ENCODE measurements around the gene PIP4P1. TPM values are rescaled to one million over a fixed set of nuclear protein-coding genes. Genes with fewer than 3 reads are reported as not detected.

Gene PIP4P1
- total and polyA plus RNA-seq, 10 of the 15 experiments (the other 5 are each of a cell fraction or from before 2014, with no cell fraction given): 19.1 to 47.4 (median 39.7) TPM

GRCh38 chr14:20427231-20428009, 33.8 kb downstream of the PIP4P1 start (continued):
- TF ChIP-seq, protein P1, sequence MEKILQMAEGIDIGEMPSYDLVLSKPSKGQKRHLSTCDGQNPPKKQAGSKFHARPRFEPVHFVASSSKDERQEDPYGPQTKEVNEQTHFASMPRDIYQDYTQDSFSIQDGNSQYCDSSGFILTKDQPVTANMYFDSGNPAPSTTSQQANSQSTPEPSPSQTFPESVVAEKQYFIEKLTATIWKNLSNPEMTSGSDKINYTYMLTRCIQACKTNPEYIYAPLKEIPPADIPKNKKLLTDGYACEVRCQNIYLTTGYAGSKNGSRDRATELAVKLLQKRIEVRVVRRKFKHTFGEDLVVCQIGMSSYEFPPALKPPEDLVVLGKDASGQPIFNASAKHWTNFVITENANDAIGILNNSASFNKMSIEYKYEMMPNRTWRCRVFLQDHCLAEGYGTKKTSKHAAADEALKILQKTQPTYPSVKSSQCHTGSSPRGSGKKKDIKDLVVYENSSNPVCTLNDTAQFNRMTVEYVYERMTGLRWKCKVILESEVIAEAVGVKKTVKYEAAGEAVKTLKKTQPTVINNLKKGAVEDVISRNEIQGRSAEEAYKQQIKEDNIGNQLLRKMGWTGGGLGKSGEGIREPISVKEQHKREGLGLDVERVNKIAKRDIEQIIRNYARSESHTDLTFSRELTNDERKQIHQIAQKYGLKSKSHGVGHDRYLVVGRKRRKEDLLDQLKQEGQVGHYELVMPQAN (conservative IDR thresholded peaks at IDR 0.05): no peak
- peak; percentile 66 for TF ChIP-seq JUNB (IDR thresholded peaks at IDR 0.05)
- TF ChIP-seq ZZZ3 (IDR thresholded peaks at IDR 0.05; ENCODE audit: control insufficient read depth, insufficient read length, low read depth): no peak
- TF ChIP-seq CHD1 (IDR thresholded peaks at IDR 0.05; ENCODE audit: low read depth, low read length): no peak
- TF ChIP-seq HDAC2 (IDR thresholded peaks at IDR 0.05): no peak
- TF ChIP-seq, protein P2, sequence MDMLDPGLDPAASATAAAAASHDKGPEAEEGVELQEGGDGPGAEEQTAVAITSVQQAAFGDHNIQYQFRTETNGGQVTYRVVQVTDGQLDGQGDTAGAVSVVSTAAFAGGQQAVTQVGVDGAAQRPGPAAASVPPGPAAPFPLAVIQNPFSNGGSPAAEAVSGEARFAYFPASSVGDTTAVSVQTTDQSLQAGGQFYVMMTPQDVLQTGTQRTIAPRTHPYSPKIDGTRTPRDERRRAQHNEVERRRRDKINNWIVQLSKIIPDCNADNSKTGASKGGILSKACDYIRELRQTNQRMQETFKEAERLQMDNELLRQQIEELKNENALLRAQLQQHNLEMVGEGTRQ (IDR thresholded peaks at IDR 0.05; ENCODE audit: borderline replicate concordance, low read depth, low read length): no peak; the same call in 1 of the 2 replicates
- TF ChIP-seq BACH1 (IDR thresholded peaks at IDR 0.05; ENCODE audit: borderline replicate concordance): no peak
- no peak for TF ChIP-seq ZNF24 (IDR thresholded peaks at IDR 0.05)
- no peak; the same call in 1 of the 2 replicates for TF ChIP-seq ATF7 (IDR thresholded peaks at IDR 0.05; ENCODE audit: low read depth)
- TF ChIP-seq HDAC6 (IDR thresholded peaks at IDR 0.05; ENCODE audit: unreplicated experiment): no peak
- TF ChIP-seq ZNF207 (IDR thresholded peaks at IDR 0.05; ENCODE audit: borderline replicate concordance): no peak
- no peak for TF ChIP-seq RB1 (IDR thresholded peaks at IDR 0.05; ENCODE audit: borderline replicate concordance)
- TF ChIP-seq SREBF2 (IDR thresholded peaks at IDR 0.05; ENCODE audit: low read length): no peak
- TF ChIP-seq, protein P3, sequence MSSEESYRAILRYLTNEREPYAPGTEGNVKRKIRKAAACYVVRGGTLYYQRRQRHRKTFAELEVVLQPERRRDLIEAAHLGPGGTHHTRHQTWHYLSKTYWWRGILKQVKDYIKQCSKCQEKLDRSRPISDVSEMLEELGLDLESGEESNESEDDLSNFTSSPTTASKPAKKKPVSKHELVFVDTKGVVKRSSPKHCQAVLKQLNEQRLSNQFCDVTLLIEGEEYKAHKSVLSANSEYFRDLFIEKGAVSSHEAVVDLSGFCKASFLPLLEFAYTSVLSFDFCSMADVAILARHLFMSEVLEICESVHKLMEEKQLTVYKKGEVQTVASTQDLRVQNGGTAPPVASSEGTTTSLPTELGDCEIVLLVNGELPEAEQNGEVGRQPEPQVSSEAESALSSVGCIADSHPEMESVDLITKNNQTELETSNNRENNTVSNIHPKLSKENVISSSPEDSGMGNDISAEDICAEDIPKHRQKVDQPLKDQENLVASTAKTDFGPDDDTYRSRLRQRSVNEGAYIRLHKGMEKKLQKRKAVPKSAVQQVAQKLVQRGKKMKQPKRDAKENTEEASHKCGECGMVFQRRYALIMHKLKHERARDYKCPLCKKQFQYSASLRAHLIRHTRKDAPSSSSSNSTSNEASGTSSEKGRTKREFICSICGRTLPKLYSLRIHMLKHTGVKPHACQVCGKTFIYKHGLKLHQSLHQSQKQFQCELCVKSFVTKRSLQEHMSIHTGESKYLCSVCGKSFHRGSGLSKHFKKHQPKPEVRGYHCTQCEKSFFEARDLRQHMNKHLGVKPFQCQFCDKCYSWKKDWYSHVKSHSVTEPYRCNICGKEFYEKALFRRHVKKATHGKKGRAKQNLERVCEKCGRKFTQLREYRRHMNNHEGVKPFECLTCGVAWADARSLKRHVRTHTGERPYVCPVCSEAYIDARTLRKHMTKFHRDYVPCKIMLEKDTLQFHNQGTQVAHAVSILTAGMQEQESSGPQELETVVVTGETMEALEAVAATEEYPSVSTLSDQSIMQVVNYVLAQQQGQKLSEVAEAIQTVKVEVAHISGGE (CRISPR knock-in tag; IDR thresholded peaks at IDR 0.05): no peak
- TF ChIP-seq TARDBP (IDR thresholded peaks at IDR 0.05; ENCODE audit: borderline replicate concordance): no peak
- TF ChIP-seq ZBED1 (IDR thresholded peaks at IDR 0.05; ENCODE audit: borderline replicate concordance): 0 out of 2 replicates have a peak, but pooled peaks have one; percentile 62
- 0 out of 2 replicates have a peak, but pooled peaks have one; percentile 47 for TF ChIP-seq TCF3 (IDR thresholded peaks at IDR 0.05; ENCODE audit: borderline replicate concordance, insufficient read depth, low read depth, low read length)
- TF ChIP-seq NRF1 (conservative IDR thresholded peaks at IDR 0.05; ENCODE audit: low read depth, low read length): no peak
- TF ChIP-seq STAT1 (conservative IDR thresholded peaks at IDR 0.05): no peak
- TF ChIP-seq RBBP5 (conservative IDR thresholded peaks at IDR 0.05): no peak
- TF ChIP-seq ELK1 (IDR thresholded peaks at IDR 0.05; ENCODE audit: low read depth, low read length): no peak
- TF ChIP-seq PML (IDR thresholded peaks at IDR 0.05; ENCODE audit: low read length): 0 out of 2 replicates have a peak, but pooled peaks have one; percentile 61
- TF ChIP-seq, protein P4, sequence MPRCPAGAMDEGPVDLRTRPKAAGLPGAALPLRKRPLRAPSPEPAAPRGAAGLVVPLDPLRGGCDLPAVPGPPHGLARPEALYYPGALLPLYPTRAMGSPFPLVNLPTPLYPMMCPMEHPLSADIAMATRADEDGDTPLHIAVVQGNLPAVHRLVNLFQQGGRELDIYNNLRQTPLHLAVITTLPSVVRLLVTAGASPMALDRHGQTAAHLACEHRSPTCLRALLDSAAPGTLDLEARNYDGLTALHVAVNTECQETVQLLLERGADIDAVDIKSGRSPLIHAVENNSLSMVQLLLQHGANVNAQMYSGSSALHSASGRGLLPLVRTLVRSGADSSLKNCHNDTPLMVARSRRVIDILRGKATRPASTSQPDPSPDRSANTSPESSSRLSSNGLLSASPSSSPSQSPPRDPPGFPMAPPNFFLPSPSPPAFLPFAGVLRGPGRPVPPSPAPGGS (IDR thresholded peaks at IDR 0.05; ENCODE audit: borderline replicate concordance, insufficient read depth, low read depth, low read length, poor library complexity, severe bottlenecking): peak; percentile 54
